GM21515 (cell line): Measurements from ENCODE around the gene ERBB2.

Experiments
- ATAC-seq: cut with Tn5 transposase; IDR thresholded peaks from one replicate; pipeline ENCODE4 v1.9.1; 2021; ENCODE audit not compliant: unreplicated experiment

ERBB2 gene

GRCh38 chr17:39665642-39666224, 34.1 kb upstream of the ERBB2 start:
- no peak for ATAC-seq

GRCh38 chr17:39666231-39666600, 33.6 kb upstream of the ERBB2 start:
- no peak for ATAC-seq

GRCh38 chr17:39666601-39667261, 33.1 kb upstream of the ERBB2 start:
- ATAC-seq: no peak

- ATAC-seq: no peak
These were observed 32.5 kb upstream of the ERBB2 start for GRCh38 chr17:39667262-39667944.

DNA sequence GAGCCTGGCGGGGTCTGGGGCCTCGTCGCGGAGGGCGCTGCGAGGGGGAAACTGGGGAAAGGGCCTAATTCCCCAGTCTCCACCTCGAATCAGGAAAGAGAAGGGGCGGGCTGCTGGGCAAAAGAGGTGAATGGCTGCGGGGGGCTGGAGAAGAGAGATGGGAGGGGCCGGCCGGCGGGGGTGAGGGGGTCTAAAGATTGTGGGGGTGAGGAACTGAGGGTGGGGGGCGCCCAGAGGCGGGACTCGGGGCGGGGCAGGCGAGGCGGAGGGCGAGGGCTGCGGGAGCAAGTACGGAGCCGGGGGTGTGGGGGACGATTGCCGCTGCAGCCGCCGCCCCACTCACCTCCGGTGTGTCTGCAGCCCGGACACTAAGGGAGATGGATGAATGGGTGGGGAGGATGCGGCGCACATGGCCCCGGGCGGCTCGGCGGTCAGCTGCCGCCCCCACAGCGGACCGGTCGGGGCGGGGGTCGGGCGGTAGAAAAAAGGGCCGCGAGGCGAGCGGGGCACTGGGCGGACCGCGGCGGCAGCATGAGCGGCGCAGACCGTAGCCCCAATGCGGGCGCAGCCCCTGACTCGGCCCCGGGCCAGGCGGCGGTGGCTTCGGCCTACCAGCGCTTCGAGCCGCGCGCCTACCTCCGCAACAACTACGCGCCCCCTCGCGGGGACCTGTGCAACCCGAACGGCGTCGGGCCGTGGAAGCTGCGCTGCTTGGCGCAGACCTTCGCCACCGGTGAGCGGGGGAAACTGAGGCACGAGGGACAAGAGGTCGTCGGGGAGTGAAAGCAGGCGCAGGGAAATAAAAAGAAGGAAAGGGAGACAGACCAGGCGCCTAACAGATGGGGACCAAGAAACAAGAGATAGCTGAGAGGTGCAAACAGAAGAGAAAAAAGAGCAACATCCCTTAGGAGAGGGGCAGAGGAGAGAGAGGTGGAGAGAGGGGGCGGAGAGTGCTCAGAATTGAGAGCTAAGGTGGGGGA, 31.6 kb upstream of the ERBB2 start, which contains the start of gene PNMT:
Gene PNMT (plus strand): TSS at position 509 of the 980 bp plus-strand sequence. CDS start 23 bp downstream, at position 532.
- ATAC-seq: no peak

GRCh38 chr17:39669897-39670735, 29.7 kb upstream of the ERBB2 start:
- no peak for ATAC-seq

DNA sequence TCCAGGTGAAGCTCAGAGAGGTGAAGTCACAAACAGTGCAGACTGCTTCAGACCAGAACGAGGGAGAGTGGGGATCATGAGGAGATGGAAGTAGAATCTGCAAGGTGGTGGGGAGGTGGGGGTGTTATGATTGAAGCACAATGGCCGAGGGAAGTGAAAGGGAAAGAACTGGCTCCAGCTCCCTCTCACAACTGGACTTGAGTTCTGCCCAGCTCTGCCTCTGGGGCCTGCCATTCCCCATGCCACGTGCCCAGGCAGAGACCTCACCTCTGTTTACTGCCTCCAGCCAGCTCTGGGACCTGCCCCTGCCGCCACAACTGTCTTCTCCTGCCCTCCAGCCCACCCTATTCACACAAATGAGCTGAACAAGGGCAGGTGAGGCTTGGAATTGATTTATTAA, 29.1 kb upstream of the ERBB2 start:
- ATAC-seq: no peak

DNA sequence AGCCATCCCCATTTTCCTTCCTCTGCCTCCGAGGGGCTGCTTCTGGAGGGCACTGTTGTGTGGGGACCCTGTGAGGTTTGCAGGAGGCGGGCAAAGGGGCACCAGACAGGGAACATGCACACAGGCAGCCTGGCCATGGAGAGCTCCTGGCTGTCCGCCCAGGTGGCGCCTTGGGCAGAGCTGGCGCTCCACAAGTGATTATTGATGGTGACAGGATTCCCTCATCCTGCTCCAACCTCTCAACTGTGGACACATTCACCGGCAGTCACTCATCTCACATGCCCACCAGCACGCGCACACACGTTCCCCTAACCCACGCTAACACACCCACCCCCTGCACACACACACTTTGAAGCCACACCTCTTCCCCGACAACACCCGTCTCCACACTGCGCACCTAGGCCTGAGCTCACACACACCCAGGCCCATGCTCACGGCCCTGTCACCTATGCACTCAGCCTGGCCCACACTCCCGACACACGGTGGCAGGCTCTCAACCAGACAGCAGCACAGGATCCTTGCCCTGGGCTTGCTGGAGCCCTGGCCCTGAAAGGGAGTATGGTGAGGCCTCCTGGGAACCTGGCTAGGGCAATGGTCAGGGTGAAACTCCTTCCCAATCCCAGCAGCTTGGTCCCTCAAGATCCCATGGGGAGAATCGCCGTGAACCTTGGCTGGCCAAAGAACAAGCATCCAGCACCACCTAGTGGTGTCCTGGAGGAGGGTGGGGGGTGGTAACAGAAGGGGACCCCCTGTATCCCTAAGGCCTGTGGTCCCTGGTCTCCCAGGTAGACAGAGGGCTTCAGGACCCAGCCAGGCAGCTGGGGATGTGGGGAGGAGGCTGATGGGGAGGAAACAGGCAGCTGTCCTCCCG, 28.0 kb upstream of the ERBB2 start:
- ATAC-seq: no peak

DNA sequence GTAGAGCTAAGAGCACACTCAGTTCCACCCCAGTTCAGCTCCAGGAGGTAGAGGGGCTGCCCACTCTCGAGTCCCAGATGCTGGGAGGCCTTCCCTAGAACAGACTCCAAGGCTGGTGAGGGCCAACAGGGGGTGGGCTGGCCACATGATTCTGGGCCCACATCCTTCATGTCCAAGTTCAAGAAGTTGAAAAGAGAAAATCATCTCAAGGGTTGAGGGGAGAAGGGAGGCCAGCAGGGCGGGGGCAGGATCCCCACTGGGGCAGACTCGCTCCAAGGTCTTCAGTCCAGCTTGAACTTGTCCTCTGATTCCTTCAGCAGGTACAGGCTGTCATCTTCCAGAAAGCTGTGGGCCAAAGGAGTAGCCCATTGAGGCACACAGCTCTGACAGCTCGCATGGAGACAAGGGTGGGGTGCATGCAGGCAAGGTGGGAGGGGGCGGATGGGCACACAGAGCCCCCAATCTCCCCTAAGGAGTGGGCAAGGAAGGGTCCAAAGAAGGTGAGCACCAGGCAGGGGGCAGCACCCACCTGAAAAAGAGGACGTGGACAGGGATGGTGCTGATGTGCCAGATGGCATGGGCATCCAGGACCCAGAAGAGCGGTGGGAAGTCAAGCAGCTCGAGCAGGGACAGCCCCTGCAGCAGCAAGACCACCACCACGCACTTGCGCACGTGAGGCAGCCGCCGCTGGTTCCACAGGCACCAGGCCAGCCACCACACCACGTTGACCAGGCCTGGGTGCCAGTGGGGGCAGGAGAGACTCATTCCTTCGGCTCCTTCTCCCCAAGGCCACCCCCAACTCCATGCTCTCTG, 27.1 kb upstream of the ERBB2 start:
- ATAC-seq: no peak

- ATAC-seq: no peak
These were observed 26.4 kb upstream of the ERBB2 start for GRCh38 chr17:39673335-39674081.

DNA sequence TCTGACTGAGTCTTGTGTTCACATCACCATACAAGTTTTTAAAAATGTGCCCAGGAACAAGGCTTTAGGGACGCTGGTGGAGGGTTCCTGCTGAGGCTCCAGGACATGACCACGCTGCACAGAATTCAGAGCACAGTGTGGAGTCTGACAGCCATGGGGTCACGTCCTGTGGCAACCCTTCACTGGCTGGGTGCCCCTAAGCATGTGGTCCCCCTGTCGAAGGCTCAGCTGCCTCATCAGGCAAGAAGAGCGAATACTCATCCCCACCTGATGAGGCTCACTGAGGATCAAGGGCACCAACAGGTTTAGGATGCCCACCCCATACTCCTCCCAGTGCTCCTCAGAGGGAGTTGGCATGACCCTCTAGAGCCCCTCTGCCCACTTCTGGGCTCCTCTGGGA, 25.7 kb upstream of the ERBB2 start:
- no peak for ATAC-seq

DNA sequence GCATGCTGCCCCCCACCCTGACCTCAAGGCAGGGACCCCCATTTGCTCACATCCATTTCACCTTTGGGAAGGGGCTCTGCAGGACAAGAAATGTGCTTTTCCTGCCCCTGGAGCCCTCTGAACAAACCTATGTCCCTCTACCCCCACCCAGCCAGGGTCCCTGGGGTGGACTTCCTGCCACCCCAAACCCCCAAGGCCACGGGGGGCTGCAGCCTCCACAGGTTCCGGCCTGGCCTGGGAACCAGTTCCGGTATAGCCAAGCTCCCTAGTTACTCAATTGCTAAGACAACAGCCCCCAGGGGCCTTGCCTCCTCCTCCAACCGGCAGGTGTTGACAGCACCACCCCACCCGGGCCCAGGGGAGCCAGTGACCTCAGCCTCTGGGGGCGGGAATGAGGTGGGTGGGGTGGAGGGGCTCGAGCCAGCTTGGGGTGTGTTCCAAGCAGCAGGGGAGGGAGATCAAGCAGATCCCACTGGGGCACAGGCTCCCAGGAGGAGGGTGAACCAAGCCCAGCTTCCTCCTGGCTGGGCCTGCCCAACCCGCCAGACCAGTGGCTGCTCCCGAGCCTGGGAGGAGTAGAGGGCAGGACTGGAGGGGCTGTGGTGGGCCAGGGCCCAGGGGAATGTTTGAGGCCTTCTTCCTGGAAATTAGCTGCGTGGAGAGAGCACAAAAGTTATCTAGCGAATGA, 25.0 kb upstream of the ERBB2 start:
- ATAC-seq: no peak

- no peak for ATAC-seq
These were observed 24.3 kb upstream of the ERBB2 start for GRCh38 chr17:39675390-39676082.

GRCh38 chr17:39676198-39676819, 23.6 kb upstream of the ERBB2 start:
- no peak for ATAC-seq

- ATAC-seq: no peak
These were observed 22.8 kb upstream of the ERBB2 start for GRCh38 chr17:39677072-39677471.
